SU-DHL-6 (cell line): ENCODE data around the gene FAM111A.
"Not testable (repeated sequence)": the region's sequence is repeated elsewhere in the genome, so short reads cannot be mapped to it uniquely, and the experiment has no call there.

ENCODE experiments used
- EZH2phosphoT487 ChIP-seq: fragments of 200-600 bp; sonication (generic), shearing (Covaris generic); conservative IDR thresholded peaks from 2 replicates; pipeline ENCODE4 v1.6.1; 2018; ENCODE audit warnings: mild to moderate bottlenecking, antibody characterized with exemption, low read length, moderate library complexity, mixed read lengths
- TF ChIP-seq, protein P1 (sequence below): fragments of 200-600 bp; sonication (generic); IDR thresholded peaks from one replicate; pipeline ENCODE4 v1.5.1; 2017; ENCODE audit warnings: antibody characterized with exemption, mild to moderate bottlenecking, low read length, moderate library complexity; ENCODE audit not compliant: insufficient read depth, poor library complexity, severe bottlenecking

DNA sequence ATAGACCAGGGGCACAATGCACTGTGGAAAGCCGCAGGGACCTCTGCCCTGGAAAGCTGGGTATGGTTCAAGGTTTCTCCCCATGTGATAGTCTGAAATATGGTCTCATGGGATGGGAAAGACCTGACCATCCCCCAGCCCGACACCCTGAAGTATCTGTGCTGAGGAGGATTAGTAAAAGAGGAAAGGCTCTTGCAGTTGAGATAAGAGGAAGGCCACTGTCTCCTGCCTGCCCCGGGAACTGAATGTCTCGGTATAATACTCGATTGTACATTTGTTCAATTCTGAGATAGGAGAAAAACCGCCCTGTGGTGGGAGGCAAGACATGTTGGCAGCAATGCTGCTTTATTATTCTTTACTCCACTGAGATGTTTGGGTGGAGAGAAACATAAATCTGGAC is 6.1 kb upstream of the FAM111A start:
- TF ChIP-seq, protein P1, sequence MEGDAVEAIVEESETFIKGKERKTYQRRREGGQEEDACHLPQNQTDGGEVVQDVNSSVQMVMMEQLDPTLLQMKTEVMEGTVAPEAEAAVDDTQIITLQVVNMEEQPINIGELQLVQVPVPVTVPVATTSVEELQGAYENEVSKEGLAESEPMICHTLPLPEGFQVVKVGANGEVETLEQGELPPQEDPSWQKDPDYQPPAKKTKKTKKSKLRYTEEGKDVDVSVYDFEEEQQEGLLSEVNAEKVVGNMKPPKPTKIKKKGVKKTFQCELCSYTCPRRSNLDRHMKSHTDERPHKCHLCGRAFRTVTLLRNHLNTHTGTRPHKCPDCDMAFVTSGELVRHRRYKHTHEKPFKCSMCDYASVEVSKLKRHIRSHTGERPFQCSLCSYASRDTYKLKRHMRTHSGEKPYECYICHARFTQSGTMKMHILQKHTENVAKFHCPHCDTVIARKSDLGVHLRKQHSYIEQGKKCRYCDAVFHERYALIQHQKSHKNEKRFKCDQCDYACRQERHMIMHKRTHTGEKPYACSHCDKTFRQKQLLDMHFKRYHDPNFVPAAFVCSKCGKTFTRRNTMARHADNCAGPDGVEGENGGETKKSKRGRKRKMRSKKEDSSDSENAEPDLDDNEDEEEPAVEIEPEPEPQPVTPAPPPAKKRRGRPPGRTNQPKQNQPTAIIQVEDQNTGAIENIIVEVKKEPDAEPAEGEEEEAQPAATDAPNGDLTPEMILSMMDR = not testable (repeated sequence)
- TF ChIP-seq EZH2phosphoT487 = not testable (repeated sequence)
